HL-60 (cell line): ENCODE results near the gene TMPRSS2.

Experiments
- CTCF ChIP-seq: IDR thresholded peaks from one replicate; pipeline ENCODE4 v1.5.1; 2011; ENCODE audit warnings: low read length, control low read depth, inconsistent platforms; ENCODE audit not compliant: insufficient read depth
- GABPA ChIP-seq: IDR thresholded peaks from 2 replicates; pipeline ENCODE4 v1.6.1; 2012; ENCODE audit warnings: low read depth
- POLR2AphosphoS5 ChIP-seq: IDR thresholded peaks from 2 replicates; pipeline ENCODE4 v1.6.1; 2012; ENCODE audit warnings: low read depth
- REST ChIP-seq: IDR thresholded peaks from 2 replicates; pipeline ENCODE4 v1.6.1; 2012; ENCODE audit warnings: low read depth; ENCODE audit not compliant: insufficient replicate concordance

DNA sequence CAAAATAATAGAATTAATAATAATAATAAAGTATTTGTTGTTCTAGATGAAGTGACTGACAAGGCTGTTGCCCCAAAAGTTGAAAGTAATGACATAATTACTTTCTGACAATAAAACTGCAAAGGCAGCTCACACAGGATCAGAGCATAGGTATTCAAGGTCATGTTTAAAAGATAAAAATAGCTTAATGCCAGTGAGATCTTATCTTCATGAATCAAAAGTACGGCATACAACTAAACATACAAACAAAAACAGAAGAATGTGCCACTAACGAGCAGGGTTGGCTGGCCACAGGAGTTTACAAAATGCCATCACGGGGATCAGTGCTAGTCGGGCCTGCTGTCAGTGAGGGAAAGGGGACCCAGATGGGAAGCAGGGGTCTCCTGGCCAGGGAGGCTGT lies 22.4 kb upstream of the TMPRSS2 start:
- TF ChIP-seq CTCF: no peak
- TF ChIP-seq POLR2AphosphoS5: no peak
- TF ChIP-seq REST: no peak
- TF ChIP-seq GABPA: no peak
